Neural cell (in vitro differentiated cells): ENCODE data around the gene TMEM61. TPM values are rescaled to one million over a fixed set of nuclear protein-coding genes. Genes with fewer than 3 reads are reported as not detected.

Source experiments
- H2AFZ ChIP-seq: fragments of 200-600, 300-800 bp; sonication (generic), shearing (Covaris generic); 2 replicates; pipeline ENCODE4 v1.6.0; 2014; ENCODE audit warnings: low read depth, mild to moderate bottlenecking, antibody characterized with exemption, low read length, moderate library complexity
- H3F3A ChIP-seq: fragments of 200-600 bp; shearing (Covaris generic); 2 replicates; pipeline ENCODE4 v1.6.1; 2016; ENCODE audit warnings: mild to moderate bottlenecking, moderate library complexity, mixed read lengths, antibody characterized with exemption, low read length; ENCODE audit not compliant: insufficient read depth, poor library complexity, severe bottlenecking
- H3K27ac ChIP-seq: fragments of 200-600, 300-800 bp; sonication (generic), shearing (Covaris generic); 2 replicates; pipeline ENCODE4 v1.5.1; 2014; ENCODE audit warnings: mild to moderate bottlenecking, low read length, moderate library complexity
- H3K27me3 ChIP-seq: fragments of 300-800, 200-600 bp; sonication (generic), shearing (Covaris generic); 2 replicates; pipeline ENCODE4 v1.6.0; 2014; ENCODE audit warnings: mild to moderate bottlenecking, low read depth, low read length, moderate library complexity; ENCODE audit not compliant: insufficient read depth
- H3K36me3 ChIP-seq: fragments of 300-800, 200-600 bp; sonication (generic), shearing (Covaris generic); 2 replicates; pipeline ENCODE4 v1.5.1; 2014; ENCODE audit warnings: mild to moderate bottlenecking, antibody characterized with exemption, low read length, moderate library complexity; ENCODE audit not compliant: insufficient read depth
- H3K4me2 ChIP-seq: fragments of 300-800, 200-600 bp; sonication (generic), shearing (Covaris generic); 2 replicates; pipeline ENCODE4 v1.6.0; 2014; ENCODE audit warnings: mild to moderate bottlenecking, low read length
- H3K4me3 ChIP-seq: fragments of 300-800, 200-600 bp; sonication (generic), shearing (Covaris generic); 2 replicates; pipeline ENCODE4 v1.5.1; 2014; ENCODE audit warnings: mild to moderate bottlenecking, low read length, moderate library complexity
- H3K79me2 ChIP-seq: fragments of 200-600 bp; shearing (Covaris generic); replicated peaks from 2 replicates; pipeline ENCODE4 v1.6.0; 2014; ENCODE audit warnings: mild to moderate bottlenecking, low read length, moderate library complexity; ENCODE audit not compliant: insufficient read depth
- H3K9ac ChIP-seq: fragments of 300-800, 200-600 bp; sonication (generic), shearing (Covaris generic); 2 replicates; pipeline ENCODE4 v1.6.1; 2016; ENCODE audit warnings: mild to moderate bottlenecking, low read length, mixed read lengths
- H3K9me2 ChIP-seq: fragments of 200-600 bp; shearing (Covaris generic); 2 replicates; pipeline ENCODE4 v1.6.1; 2016; ENCODE audit warnings: mild to moderate bottlenecking, low read length, mixed read lengths; ENCODE audit not compliant: insufficient read depth
- H3K9me3 ChIP-seq: fragments of 200-600, 300-800 bp; sonication (generic), shearing (Covaris generic); 2 replicates; pipeline ENCODE4 v1.6.1; 2016; ENCODE audit warnings: mild to moderate bottlenecking, mixed run types, low read length, moderate library complexity, mixed read lengths
- H4K20me1 ChIP-seq: fragments of 200-600 bp; shearing (Covaris generic); 2 replicates; pipeline ENCODE4 v1.6.1; 2016; ENCODE audit warnings: mild to moderate bottlenecking, mixed run types; ENCODE audit not compliant: insufficient read depth
- EP300 ChIP-seq: fragments of 450-650 bp; conservative IDR thresholded peaks from 2 replicates; pipeline ENCODE4 v1.6.1; 2014; ENCODE audit warnings: antibody characterized with exemption, mild to moderate bottlenecking, moderate library complexity; ENCODE audit not compliant: poor library complexity, severe bottlenecking
- EZH2 ChIP-seq: fragments of 200-600, 300-800 bp; shearing (Covaris generic), sonication (generic); IDR thresholded peaks from 2 replicates; pipeline ENCODE4 v1.6.1; 2014; ENCODE audit warnings: antibody characterized with exemption, low read length, borderline replicate concordance, mild to moderate bottlenecking; ENCODE audit not compliant: insufficient read depth, poor library complexity, severe bottlenecking
- MXI1 ChIP-seq: fragments of 450-650 bp; conservative IDR thresholded peaks from 2 replicates; pipeline ENCODE4 v1.6.1; 2014; ENCODE audit warnings: antibody characterized with exemption, mild to moderate bottlenecking; ENCODE audit not compliant: poor library complexity, severe bottlenecking
- POLR2AphosphoS5 ChIP-seq: IDR thresholded peaks from 2 replicates; pipeline ENCODE4 v1.6.1; 2012
- RAD21 ChIP-seq: fragments of 450-650 bp; conservative IDR thresholded peaks from 2 replicates; pipeline ENCODE4 v1.6.1; 2014; ENCODE audit warnings: antibody characterized with exemption, mild to moderate bottlenecking, moderate library complexity
- REST ChIP-seq: IDR thresholded peaks from 2 replicates; pipeline ENCODE4 v1.6.1; 2012; ENCODE audit warnings: borderline replicate concordance
- SMC3 ChIP-seq: fragments of 450-650 bp; conservative IDR thresholded peaks from 2 replicates; pipeline ENCODE4 v1.6.1; 2014; ENCODE audit warnings: antibody characterized with exemption, mild to moderate bottlenecking, moderate library complexity; ENCODE audit not compliant: poor library complexity
- TAF1 ChIP-seq: IDR thresholded peaks from 2 replicates; pipeline ENCODE4 v1.6.1; 2012; ENCODE audit warnings: low read depth
- polyA plus RNA-seq: library from polyadenylated mRNA; depleted of rRNA; stranded (reverse); fragments of >200 nt; gene quantifications from 2 replicates; pipeline ENCODE4 v1.2.3, GENCODE V29; 2014
- TF ChIP-seq, protein P1 (sequence below): fragments of 450-650 bp; IDR thresholded peaks from 2 replicates; pipeline ENCODE4 v1.5.1; 2014; ENCODE audit warnings: antibody characterized with exemption, mild to moderate bottlenecking, moderate library complexity; ENCODE audit not compliant: poor library complexity, severe bottlenecking

TMEM61 gene
- polyA plus RNA-seq, 1 donor from 2014 or later, result not detected

DNA sequence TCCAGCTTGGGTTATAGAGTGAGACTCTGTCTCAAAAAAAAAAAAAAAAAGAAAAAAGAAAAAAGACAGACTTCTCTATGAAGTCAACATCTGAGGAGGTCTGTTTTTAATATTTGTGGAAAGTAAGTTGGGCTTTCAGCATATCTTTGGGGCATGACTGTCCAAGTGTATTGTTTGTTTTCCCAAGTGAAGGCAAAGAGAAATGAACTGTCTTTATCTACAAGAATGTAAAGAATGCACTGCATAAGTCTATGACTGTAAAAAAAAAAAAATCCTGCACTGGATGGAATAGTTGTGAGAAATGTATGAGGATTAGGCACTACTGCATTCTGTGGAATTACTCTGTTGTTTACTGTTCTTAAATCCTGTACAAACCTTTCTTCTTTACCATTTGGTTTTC lies 45.6 kb upstream of the TMEM61 start:
- Histone ChIP-seq H3K9ac (no peak overlapping the region), H3K27ac (no peak overlapping the region), H3K9me3 (no peaks in the 10 kb centered on the region), H3F3A (no peaks in the 10 kb centered on the region), H2AFZ (no peak overlapping the region), H3K4me3 (no peak overlapping the region), H3K9me2 (no peaks in the 10 kb centered on the region), H3K27me3 (no peaks in the 10 kb centered on the region), H3K79me2 (no peaks in the 10 kb centered on the region), H4K20me1 (no peaks in the 10 kb centered on the region), H3K4me2 (no peak overlapping the region), H3K36me3 (no peaks in the 10 kb centered on the region)
- TF ChIP-seq TAF1 (no peak), MXI1 (no peak), RAD21 (no peak), REST (no peak), POLR2AphosphoS5 (no peak), EZH2 (no peak), EP300 (no peak), SMC3 (no peak)
- TF ChIP-seq, protein P1, sequence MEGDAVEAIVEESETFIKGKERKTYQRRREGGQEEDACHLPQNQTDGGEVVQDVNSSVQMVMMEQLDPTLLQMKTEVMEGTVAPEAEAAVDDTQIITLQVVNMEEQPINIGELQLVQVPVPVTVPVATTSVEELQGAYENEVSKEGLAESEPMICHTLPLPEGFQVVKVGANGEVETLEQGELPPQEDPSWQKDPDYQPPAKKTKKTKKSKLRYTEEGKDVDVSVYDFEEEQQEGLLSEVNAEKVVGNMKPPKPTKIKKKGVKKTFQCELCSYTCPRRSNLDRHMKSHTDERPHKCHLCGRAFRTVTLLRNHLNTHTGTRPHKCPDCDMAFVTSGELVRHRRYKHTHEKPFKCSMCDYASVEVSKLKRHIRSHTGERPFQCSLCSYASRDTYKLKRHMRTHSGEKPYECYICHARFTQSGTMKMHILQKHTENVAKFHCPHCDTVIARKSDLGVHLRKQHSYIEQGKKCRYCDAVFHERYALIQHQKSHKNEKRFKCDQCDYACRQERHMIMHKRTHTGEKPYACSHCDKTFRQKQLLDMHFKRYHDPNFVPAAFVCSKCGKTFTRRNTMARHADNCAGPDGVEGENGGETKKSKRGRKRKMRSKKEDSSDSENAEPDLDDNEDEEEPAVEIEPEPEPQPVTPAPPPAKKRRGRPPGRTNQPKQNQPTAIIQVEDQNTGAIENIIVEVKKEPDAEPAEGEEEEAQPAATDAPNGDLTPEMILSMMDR, result no peak

- no peak overlapping the region for H2AFZ ChIP-seq
- H3K79me2 ChIP-seq, result no peaks in the 10 kb centered on the region
- no peaks in the 10 kb centered on the region for H3K9me2 ChIP-seq
- no peak overlapping the region for H3K27ac ChIP-seq
- no peaks in the 10 kb centered on the region for H4K20me1 ChIP-seq
- no peaks in the 10 kb centered on the region for H3K36me3 ChIP-seq
- no peak for TF ChIP-seq RAD21
- no peak for TF ChIP-seq MXI1
- no peak for TF ChIP-seq POLR2AphosphoS5
- no peak for TF ChIP-seq EP300
- TF ChIP-seq, protein P1, result no peak
- TF ChIP-seq TAF1, result no peak
- no peak for TF ChIP-seq SMC3
- no peak for TF ChIP-seq REST
- no peak for TF ChIP-seq EZH2
- H3K9ac ChIP-seq, result no peak overlapping the region
- H3K9me3 ChIP-seq, result no peaks in the 10 kb centered on the region
- H3K4me3 ChIP-seq, result no peak overlapping the region
- H3K4me2 ChIP-seq, result no peak overlapping the region
- H3F3A ChIP-seq, result no peaks in the 10 kb centered on the region
- no peaks in the 10 kb centered on the region for H3K27me3 ChIP-seq
These were observed 43.6 kb upstream of the TMEM61 start for GRCh38 chr1:54936791-54937190.
